GM19452 (cell line): ENCODE measurements around the gene UBTD2.
"Not testable (repeated sequence)": the region's sequence is repeated elsewhere in the genome, so short reads cannot be mapped to it uniquely, and the experiment has no call there.

Experiments used
- ATAC-seq: cut with Tn5 transposase; IDR thresholded peaks from one replicate; pipeline ENCODE4 v1.9.1; 2021; ENCODE audit not compliant: unreplicated experiment

The UBTD2 gene

DNA sequence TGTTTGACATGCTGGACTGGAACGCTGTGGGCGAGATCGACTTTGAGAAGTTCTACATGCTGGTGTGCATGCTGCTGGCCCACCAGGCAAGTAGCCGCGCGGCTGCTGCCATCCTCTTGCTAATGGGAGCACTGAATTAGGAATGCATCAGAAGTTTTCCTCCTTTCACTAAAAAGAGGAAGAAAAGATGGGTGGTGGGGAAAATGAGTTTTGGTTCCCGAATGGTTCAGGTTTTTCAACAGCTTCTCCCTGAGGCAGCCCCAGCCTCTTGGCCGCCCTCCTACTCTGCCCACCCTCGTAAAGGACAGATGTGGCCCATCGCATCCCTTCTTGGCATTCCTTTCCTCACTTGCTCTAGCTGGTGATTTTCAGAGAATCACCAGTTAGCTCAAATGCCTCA lies 84.1 kb downstream of the UBTD2 start:
- no peak for ATAC-seq

DNA sequence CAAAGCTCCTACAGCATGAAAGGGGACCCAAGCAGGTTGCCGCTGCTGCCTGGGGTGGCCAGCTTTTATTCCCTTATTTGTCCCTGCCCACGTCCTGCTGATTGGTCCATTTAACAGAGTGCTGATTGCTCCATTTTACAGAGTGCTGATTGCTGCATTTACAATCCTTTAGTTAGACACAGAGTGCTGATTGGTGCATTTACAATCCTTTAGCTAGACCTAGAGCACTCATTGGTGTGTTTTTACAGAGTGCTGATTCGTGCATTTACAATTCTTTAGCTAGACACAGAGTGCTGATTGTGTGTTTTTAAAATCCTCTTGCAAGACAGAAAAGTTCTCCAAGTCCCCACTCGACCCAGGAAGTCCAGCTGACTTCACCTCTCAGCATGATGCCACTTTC lies 85.8 kb downstream of the UBTD2 start:
- ATAC-seq, result not testable (repeated sequence)

DNA sequence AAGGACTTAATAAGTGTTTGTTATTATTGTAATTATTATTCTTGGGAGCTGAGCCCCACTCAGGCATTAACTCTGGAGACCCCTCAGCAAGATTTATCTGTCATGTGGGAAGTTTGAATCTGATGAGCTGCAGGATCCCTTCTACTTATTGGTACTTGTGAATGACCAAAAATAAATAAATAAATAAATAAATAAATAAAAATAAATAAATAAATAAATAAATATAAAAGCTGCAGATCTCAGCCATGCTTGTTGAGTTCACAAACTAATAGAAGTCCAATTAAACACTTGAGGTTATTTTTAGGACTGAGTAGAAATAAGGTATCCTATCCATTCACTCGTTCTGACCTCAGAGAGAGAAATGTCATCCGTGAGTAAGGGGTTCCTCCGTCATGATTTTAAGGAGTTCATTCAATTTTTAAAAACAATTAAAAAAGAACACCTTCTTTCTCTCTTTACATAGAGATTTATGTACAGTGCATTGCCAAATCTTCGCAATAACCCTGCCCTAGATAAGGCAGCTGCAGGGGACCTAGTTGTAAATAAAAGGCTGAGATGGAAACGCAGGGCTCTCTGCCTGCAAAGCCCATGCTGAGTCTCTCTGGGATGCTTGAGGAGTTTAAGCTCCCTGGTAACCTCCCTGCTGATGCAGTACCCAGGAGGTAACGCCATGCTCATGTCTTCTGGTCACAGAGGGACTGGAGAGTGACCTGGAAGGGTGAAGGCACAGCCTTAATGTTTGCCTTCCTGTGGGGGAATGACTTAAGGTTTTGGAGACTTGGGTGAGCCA lies 88.4 kb downstream of the UBTD2 start:
- ATAC-seq, result no peak

DNA sequence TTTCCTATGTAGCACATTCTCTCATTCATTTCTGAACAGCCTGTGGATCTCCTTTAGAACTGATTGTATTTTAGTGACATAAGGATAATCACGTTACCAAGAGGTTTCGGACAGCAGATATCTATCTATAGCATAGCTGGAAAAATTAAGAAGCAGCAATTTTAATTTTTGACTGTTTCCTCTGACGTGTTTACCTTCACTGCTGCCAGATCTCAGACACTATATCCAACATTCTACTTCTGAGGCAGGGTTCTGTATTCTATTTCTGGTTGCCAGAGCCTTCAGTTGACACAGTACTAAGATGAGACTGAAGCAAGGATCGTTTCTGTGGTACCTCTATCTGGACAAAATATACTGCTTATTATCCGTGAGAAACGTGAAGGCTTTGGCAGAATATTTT lies 89.7 kb downstream of the UBTD2 start, which contains the start of gene EFCAB9:
TSS of gene EFCAB9 (plus strand) at position 301 of the 400 bp plus-strand sequence. CDS start at position 302, 1 bp downstream.
- ATAC-seq, result no peak

DNA sequence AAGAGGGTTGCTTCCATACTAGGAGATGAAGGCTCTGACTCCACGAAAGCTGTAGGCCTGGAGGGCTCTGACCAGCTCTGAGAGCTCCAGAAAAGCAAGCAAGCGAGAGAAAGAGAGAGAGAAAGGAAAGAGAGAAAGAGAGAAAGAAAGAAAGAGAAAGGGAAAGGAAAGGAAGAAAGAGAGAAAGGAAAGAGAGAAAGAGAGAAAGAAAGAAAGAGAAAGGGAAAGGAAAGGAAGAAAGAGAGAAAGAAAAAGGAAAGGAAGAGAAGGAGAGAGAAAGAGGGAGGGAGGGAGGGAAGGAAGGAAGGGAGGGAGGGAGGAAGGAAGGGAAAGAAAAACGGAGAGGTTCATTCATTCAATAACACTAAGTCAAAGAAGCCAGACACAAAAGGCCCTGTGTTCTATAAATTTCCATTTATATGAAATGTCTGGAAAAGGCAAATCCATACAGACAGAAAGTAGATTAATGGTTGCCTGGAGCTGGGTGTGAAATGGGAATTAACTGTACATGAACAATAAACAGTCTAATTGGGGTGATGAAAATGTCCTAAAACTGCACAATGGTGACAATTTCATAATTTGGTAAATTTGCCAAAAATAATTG lies 93.8 kb downstream of the UBTD2 start:
- ATAC-seq, result no peak

DNA sequence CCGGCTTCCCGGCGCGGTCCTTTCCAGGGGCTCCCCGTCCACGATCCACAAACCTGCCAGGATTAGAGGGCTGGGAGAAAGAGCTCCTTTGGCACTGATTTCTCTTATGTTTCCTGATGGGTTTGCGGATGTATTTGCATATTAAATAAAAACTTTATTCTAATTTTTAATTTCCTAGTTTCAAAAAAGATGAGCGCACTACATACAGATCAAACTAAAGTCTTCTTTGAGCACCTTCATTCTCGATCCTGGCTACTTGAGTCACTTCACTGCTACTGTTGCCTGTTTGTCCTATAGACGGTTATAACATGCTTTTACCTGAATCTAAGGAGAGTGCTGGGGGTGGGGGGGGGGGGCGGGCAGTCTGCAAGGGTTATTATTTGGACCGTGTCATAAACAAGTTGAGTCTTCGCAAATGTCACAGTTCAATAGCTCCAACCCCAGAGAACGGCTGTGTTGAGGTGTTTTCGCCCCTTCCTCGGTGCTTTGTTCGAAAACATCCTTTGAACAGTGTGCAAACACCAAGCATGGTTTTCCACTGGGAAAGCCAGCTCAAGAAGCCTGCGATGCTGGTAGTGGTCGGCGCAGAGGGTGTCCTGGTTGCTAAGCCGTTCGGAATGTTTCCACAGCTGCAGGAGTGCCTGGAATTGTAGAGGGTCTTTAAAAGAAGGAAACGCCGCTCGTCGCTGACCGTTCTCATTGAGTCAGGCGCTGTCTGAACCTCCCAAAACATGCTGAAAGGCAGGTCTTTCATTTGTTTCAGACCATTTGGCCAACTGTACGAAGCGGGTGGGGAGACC lies 94.5 kb downstream of the UBTD2 start:
- no peak for ATAC-seq

DNA sequence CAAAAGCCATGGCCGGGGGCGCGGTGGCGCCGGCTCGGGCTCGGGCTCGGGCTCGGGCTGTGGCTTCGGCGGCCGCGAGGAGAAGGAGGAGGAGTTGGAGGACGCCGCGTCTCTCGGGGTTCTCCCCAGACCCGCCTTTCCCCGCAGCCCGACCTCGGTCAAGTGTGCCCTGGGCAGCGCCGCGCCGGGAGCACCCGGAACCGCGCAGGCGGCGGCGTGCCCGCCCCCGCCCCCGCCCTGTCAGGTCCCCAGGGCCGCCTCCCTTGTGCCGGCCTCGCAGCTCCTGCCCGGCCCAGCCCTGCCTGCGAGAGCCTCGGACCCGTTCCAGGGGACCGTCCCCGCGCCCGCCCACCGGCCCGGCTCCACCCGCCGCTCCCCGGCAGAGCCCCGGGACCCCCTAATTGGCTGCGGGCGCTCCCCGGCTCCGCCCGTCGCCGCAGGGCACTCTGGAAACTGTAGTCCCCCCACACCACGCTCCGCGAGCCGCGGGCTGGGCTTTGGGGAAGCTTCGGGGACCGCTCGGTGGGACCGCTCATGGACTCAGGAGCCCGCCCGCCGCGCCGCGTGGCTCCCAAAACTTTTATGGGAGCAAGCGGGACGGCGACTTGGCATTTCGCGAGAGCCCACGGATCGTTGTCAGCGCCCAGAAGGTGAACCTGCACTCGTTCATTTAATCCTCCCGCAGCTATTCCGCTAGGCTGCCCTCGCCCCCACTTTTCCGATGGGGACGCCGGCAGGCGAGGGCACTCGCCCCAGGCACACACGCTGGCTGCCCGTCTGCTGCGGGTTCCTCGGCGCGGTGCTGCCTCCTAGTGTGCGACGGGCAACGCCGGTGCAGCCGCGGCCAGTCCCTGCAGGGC lies 95.3 kb downstream of the UBTD2 start, which contains the start of gene STK10:
TSS of gene STK10 (minus strand) at position 192 of the 860 bp plus-strand sequence. CDS start at position 10, 182 bp downstream.
- peak; percentile 68 for ATAC-seq

DNA sequence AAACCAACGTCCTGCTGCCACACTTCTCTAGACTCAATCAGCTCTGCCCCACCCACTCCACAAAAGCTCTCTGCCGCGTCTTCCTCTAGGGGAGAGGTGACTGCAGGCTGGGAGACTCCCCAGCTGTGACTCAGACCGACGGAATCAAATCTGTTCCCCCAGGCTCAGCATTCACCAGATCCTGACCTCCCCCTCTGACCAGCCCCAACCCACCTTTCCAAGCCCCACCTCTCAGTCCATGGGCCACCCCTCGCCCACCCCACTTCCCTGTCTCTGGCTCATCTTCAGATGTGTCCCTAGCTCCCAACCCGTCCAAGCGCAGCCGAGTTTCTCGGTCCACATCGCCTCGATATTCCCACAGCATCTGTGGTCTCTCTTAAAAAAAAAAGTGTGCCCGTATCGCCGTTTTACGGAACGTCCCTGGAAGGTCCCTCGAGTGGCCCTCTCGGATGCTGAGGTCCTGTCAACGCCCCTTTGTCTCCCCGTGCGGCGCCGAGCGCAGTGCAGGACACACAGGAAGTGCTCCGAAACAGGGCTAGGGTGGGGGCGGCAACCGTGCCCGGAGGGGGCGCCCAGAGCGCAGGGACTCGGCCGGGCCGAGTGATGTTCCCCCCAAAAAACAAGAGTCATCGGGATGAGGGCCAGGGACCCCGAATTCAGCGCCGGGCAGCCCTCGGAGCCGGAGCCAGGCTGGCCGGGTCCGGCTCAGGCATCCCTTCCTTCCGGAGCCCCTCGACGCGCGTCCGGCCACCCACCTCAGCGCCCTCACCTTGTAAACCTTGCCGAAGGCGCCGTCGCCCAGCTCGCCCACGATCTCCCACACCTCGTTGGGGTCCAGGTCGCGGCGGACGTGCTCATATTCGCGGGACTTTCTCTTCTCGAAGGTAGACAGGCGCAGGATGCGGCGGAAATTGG lies 96.2 kb downstream of the UBTD2 start:
- ATAC-seq, result peak; percentile 18

DNA sequence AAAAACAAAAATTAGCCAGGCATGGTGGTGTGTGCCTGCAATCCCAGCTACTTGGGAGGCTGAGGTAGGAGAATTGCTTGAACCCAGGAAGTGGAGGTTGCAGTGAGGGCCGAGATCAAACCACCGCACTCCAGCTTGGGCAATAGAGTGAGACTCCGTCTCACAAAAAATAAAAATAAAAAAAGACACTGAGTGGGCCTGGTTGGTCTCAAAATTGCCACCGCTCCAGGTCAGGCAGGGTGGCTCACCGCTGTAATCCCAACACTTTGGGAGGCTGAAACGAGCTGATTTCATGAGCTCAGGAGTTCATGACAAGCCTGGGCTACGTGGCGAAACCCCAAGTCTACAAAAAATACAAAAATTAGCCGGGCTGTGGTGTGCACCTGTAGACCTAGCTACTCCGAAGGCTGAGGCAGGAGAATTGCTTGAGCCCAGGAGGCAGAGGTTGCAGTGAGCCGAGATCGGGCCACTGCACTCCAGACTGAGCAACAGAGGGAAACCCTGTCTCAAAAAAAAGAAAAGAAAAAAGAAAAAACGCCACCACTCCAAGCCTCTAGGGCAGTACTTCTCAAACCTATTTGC lies 97.4 kb downstream of the UBTD2 start:
- no peak for ATAC-seq

DNA sequence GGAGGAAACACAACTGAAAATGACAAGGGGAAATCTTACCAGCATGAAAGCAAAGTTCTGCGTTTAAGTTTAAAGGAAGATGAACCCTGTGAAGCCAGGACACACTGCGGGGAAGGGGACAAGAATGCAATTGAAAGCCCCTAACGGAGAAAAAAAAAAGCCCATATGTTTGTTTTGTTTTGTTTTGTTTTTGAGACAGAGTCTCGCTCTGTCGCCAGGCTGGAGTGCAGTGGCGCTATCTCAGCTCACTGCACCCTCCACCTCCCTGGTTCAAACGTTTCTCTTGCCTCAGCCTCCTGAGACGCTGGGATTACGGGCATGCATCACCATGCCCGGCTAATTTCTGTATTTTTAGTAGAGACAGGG lies 98.5 kb downstream of the UBTD2 start:
- no peak for ATAC-seq

DNA sequence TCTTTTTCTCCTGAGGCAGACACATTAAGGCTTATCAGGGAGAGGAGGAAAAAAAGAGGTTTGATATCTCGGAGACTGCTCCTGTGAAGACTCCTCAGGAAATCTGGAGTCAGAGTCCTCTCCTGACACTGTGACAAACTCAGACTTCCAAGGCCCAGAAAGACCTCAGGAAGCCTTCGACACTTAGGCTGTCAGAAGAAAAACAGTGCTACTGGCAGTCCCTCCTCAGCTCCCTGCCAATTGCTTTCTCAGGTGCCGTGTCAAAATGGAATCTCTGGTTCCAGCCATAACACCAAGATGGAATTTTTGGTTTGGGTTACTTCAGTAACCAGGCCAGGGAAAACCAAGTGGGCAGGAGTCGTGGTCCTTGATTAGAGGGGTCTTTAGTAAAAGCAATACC lies 99.7 kb downstream of the UBTD2 start:
- ATAC-seq, result no peak

DNA sequence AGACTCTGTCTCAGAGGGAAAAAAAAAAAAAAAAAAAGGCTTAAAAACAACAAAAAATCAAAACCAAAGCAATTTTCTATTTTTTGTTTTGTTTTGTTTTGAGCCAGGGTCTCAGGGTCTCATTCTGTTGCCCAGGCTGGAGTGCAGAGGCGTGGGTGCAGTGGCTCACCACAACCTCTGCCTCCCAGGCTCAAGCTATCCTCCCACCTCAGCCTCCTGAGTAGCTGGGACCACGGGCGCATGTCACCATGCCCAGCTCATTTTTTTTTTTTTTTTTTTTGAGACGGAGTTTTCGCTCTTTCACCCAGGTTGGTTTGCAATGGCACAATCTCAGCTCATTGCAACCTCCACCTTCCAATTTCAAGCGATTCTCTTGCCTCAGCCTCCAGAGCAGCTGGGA lies 101.3 kb downstream of the UBTD2 start:
- ATAC-seq, result no peak

DNA sequence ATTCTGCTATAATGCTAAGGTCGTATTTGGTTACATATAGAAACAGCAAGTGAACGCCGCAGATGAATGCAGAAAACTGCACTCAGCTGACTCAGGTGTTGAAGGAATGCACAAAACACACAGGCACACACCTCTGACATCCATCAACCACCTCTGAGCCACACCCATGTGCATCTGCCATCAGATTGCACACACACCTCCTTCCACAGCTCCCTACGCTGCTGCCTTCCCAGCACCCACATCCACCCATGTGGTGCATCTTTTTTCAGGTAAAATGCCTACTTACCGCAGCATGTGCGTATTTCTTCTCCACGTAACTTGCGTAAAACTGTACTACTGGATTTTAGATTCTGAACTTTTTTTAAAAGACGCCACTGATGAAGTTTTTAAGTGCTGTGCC lies 102.6 kb downstream of the UBTD2 start:
- no peak for ATAC-seq

DNA sequence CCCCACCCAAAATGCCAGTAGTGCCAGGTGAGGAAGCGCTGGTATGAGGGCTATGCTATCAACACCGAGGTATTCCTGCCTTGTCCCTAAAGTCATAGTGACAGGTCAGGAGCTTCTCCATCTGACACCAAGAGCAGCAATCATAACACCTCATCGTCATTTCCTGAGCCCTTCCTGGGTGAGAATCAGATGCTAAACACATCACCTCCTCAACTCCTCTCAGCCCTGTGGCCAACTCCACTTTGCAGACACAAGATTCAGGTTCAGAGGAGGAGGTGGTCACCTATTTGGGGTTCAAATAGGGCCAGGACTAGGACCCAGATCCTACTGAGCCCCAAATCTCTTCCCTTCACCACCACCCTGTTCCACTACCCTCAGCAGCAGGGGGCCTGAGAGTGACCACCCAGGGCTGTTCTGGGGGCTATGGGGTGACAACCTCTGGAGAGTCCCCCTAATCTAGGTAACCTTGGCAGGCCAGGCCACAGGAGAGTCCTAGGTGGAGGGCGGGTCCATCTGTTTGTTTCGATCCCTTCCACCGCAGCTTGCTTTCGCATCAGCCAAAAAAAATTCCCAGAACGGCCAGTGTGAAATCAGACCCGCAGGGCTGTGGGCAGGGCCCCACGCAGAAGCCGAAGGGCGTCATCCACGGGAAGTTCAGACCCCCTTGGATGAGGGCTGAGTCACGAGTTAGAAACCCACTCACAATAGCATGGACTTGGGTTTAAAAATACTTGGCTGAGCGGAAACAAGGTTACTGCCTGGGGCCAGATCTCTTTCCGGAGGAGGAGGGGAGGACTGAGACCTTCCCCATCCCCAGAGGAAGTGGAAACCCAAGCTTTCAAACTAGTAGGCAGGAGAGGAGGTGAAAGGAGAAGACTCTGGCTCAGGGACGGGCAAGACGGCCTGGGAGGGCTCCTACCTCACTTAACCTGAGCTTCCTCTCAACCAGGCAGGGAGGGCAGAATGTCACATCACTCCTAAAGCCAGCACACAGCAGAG lies 104.3 kb downstream of the UBTD2 start:
- ATAC-seq, result peak; percentile 26

DNA sequence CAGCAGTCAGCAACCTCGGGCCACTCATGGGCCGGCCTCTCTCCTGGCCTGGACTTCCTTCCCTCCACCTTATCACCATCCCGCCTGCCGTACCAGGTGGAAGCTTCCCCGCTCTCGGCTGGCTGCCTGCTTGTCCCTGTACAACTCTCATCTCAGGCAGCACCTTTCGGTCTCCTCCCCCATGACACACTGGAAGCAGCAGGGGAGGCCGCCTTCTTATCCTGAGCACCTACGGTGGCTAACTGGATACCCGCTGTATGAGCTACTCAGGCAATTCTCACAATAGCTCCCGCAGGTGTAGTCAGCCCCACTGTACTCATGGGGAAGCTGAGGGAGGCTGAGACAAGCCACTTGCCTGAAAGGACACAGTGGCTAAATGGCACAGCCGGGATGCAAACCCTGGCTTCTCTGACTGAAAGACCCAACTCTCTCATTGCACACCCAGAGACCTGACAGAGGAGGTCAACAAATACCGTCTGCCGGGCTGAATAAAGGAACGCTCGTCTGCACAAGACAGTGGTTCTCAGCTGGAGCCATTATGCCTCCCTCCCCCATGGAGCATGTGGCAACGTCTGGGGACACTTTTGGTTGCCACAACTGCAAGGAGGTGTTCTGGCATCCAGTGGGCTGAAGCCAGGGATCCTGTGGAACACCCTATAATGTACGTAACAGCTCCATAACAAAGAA lies 105.1 kb downstream of the UBTD2 start:
- ATAC-seq, result no peak

DNA sequence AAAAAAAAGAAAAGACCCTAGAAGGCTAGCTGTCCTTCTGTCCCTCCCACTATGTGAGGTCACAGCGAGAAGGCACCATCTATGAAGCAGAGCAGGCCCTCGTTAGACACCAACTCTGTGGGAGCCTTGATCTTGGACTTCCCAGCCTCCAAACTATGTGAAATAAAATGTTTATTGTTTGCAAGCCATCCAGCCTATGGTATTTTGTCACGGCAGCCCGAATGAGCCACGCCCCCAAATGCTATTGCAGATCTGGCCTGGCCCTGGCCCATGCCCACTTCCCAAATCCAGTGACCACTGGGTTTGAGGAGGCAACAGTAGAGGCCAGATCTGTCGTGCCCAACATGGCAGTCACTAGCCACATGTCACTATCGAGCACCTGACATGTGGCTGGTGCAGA lies 106.4 kb downstream of the UBTD2 start:
- no peak for ATAC-seq

DNA sequence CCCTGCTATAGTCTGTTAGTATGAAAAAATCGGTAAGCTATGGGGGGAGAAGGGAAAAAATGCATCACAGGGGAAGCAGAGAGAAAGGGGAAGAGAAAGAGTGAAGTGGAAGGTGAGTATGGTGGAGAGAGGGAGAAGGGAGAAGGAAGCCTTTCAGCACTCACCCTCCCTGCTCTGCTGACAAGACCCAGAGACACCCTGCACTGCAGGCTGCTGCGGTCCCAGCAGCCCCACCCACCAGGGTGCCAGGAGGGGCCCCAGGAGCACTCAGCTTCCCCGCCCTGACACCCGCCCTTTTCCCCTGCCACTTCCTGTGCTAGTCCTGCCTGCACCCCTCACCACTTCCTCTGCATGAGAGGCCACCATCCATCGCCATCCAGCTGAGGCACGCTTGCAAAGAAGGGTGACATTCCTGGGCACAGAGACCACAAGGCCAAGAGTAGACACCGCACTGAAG lies 108.3 kb downstream of the UBTD2 start:
- ATAC-seq, result peak; percentile 60
